Measurements from ENCODE around the gene TCERG1. TPM values are rescaled to one million over a fixed set of nuclear protein-coding genes. Genes with fewer than 3 reads are reported as not detected.

Gene TCERG1
- total RNA-seq, 4 donors from 2014 or later: 18.0 to 53.9 (median 41.8) TPM

GRCh38 chr5:146447734-146448380 lies 724 bp downstream of the TCERG1 start:
- intact Hi-C loops (cut with DNase I; ENCODE audit: low total_unique reads): loop anchor here (1.0 kb wide), 1 partner anchor 266 kb away; the partner anchor contains the start of gene LARS1
- in situ Hi-C loops (cut with MboI; ENCODE audit: low sequenced_read_pairs in 4 of 4): loop anchor here in 3 of 4 donors (25.0 kb wide), 1 partner anchor 261 kb away; the partner anchor contains the start of gene LARS1 (in 3 of the 3)
- peak overlapping the region; percentile 79 to 100 (median 91) for H3K4me3 ChIP-seq

GRCh38 chr5:146448783-146449519 lies 1.8 kb downstream of the TCERG1 start:
- no peak overlapping the region for H3K27ac ChIP-seq
- peak overlapping the region; percentile 79 to 100 (median 91) for H3K4me3 ChIP-seq
- peaks cover 35 to 40% of the 10 kb centered on the region in 2 donors for H3K4me1 ChIP-seq
- no peak for TF ChIP-seq POLR2A (IDR thresholded peaks at IDR 0.05)
- TF ChIP-seq CTCF (IDR thresholded peaks at IDR 0.05 in 4 of 5, conservative IDR thresholded peaks at IDR 0.05 in 1 of 5): no peak
- H3K9me3 ChIP-seq: no peaks in the 10 kb centered on the region
- H3K27me3 ChIP-seq: no peaks in the 10 kb centered on the region
- no peak for DNase-seq
- no peaks in the 10 kb centered on the region for H3K36me3 ChIP-seq
- intact Hi-C loops (cut with DNase I; ENCODE audit: low total_unique reads) (no loop called here), in situ Hi-C loops (cut with MboI; ENCODE audit: low sequenced_read_pairs in 4 of 4) (loop anchor here in 3 of 4 donors (25.0 kb wide), 1 partner anchor 262 kb away; the partner anchor contains the start of gene LARS1 (in 3 of the 3))
- ATAC-seq: no peak

More at GRCh38 chr5:146447734-146448380, 724 bp downstream of the TCERG1 start:
- Histone ChIP-seq H3K27me3 (no peaks in the 10 kb centered on the region), H3K9me3 (no peaks in the 10 kb centered on the region), H3K27ac (peak overlapping the region; percentile 90 to 96 (median 94)), H3K4me1 (peaks cover 35 to 40% of the 10 kb centered on the region in 2 donors), H3K36me3 (no peaks in the 10 kb centered on the region)
- ATAC-seq: no peak
- no peak for TF ChIP-seq CTCF (IDR thresholded peaks at IDR 0.05 in 4 of 5, conservative IDR thresholded peaks at IDR 0.05 in 1 of 5)
- TF ChIP-seq POLR2A (IDR thresholded peaks at IDR 0.05): no peak
- no peak for DNase-seq

- Histone ChIP-seq H3K4me1 (peaks cover 35 to 40% of the 10 kb centered on the region in 2 donors), H3K27me3 (no peaks in the 10 kb centered on the region), H3K27ac (peak overlapping the region in 1 of 4 donors; percentile 40), H3K9me3 (no peaks in the 10 kb centered on the region), H3K4me3 (no peak overlapping the region), H3K36me3 (peaks cover 0 to 3% of the 10 kb centered on the region in 2 donors)
- intact Hi-C loops (cut with DNase I; ENCODE audit: low total_unique reads): no loop called here
- TF ChIP-seq POLR2A (IDR thresholded peaks at IDR 0.05): no peak
- TF ChIP-seq CTCF (IDR thresholded peaks at IDR 0.05 in 4 of 5, conservative IDR thresholded peaks at IDR 0.05 in 1 of 5): no peak
- in situ Hi-C loops (cut with MboI; ENCODE audit: low sequenced_read_pairs in 4 of 4): loop anchor here in 2 of 4 donors (25.0 kb wide), 1 partner anchor 313 kb away; no protein-coding TSS in a partner anchor
- ATAC-seq (no peak), DNase-seq (no peak)
Observed at GRCh38 chr5:146450002-146450401, 2.9 kb downstream of the TCERG1 start.

GRCh38 chr5:146451411-146451810 lies 4.3 kb downstream of the TCERG1 start:
- H3K4me3 ChIP-seq: no peak overlapping the region
- no peak for DNase-seq
- TF ChIP-seq POLR2A (IDR thresholded peaks at IDR 0.05) (no peak), CTCF (IDR thresholded peaks at IDR 0.05 in 4 of 5, conservative IDR thresholded peaks at IDR 0.05 in 1 of 5) (no peak)
- peaks cover 0 to 13% of the 10 kb centered on the region in 2 donors for H3K36me3 ChIP-seq
- intact Hi-C loops (cut with DNase I; ENCODE audit: low total_unique reads): no loop called here
- peaks cover 35 to 40% of the 10 kb centered on the region in 2 donors for H3K4me1 ChIP-seq
- H3K27ac ChIP-seq: no peak overlapping the region
- no peaks in the 10 kb centered on the region for H3K9me3 ChIP-seq
- no peaks in the 10 kb centered on the region for H3K27me3 ChIP-seq
- no peak for ATAC-seq
- in situ Hi-C loops (cut with MboI; ENCODE audit: low sequenced_read_pairs in 4 of 4): loop anchor here in 2 of 4 donors (25.0 kb wide), 1 partner anchor 314 kb away; no protein-coding TSS in a partner anchor
